Smooth muscle cell of the umbilical artery (primary cell): ENCODE data around the gene RNF227. TPM values are rescaled to one million over a fixed set of nuclear protein-coding genes. Genes with fewer than 3 reads are reported as not detected.

Experiments used
- total RNA-seq: library from RNA; depleted of rRNA; stranded (reverse); fragments of >200 nt; gene quantifications from 2 replicates; pipeline ENCODE4 v1.2.3, GENCODE V29; 2014

Gene RNF227
- total RNA-seq, result 5.1 and 9.2 TPM in 2 replicates

GRCh38 chr17:7915611-7916384 lies at the start of gene RNF227:
TSS of gene RNF227 (minus strand) at chr17:7916289. CDS start at chr17:7916195, 94 bp downstream.

GRCh38 chr17:7931709-7932482 lies 15.8 kb upstream of the RNF227 start, which contains the start of the genes CNTROB and TRAPPC1:
TSS of gene CNTROB (plus strand) at chr17:7932206. CDS start at chr17:7933080, 874 bp downstream.
TSS of gene TRAPPC1 (minus strand) at chr17:7931946. CDS start at chr17:7931829, 117 bp downstream.

GRCh38 chr17:7929158-7930023 lies 13.3 kb upstream of the RNF227 start, which contains the start of gene KCNAB3:
TSS of gene KCNAB3 (minus strand) at chr17:7929856. CDS start at chr17:7929435, 421 bp downstream.

GRCh38 chr17:7888184-7888920 lies 27.7 kb downstream of the RNF227 start, which contains the start of gene CHD3:
TSS of gene CHD3 (plus strand) at chr17:7888789. CDS start at chr17:7889001, 212 bp downstream.

Other genes starting within 250 kb of the RNF227 start
- 31.2 and 43.6 TPM in 2 replicates for gene TP53, start 228.8 kb downstream of the RNF227 start, total RNA-seq
- 3.0 and 4.3 TPM in 2 replicates for gene WRAP53, start 227.8 kb downstream of the RNF227 start, total RNA-seq
- under 0.01 and 0.23 TPM in 2 replicates for gene EFNB3, start 211.1 kb downstream of the RNF227 start, total RNA-seq
- gene DNAH2, start 198.5 kb downstream of the RNF227 start, total RNA-seq, result under 0.01 and 0.05 TPM in 2 replicates
- 7.1 and 10.9 TPM in 2 replicates for gene KDM6B, start 82.1 kb downstream of the RNF227 start, total RNA-seq
- gene TMEM88, start 61.2 kb downstream of the RNF227 start, total RNA-seq, result 2.1 and 4.3 TPM in 2 replicates
- gene NAA38, start 58.7 kb downstream of the RNF227 start, total RNA-seq, result 25.0 and 85.2 TPM in 2 replicates
- gene CYB5D1, start 58.3 kb downstream of the RNF227 start, total RNA-seq, result 13.4 and 17.2 TPM in 2 replicates
- gene CHD3, start 27.5 kb downstream of the RNF227 start, total RNA-seq, result 108 and 155 TPM in 2 replicates
- 0.59 and 0.88 TPM in 2 replicates for gene KCNAB3, start 13.6 kb upstream of the RNF227 start, total RNA-seq
- 44.2 and 70.9 TPM in 2 replicates for gene TRAPPC1, start 15.7 kb upstream of the RNF227 start, total RNA-seq
- gene CNTROB, start 15.9 kb upstream of the RNF227 start, total RNA-seq, result 14.6 and 24.4 TPM in 2 replicates
- gene GUCY2D, start 86.3 kb upstream of the RNF227 start, total RNA-seq, result under 0.01 TPM in 1 of 2 replicates, not detected in the other
- not detected in 2 replicates for gene ALOX15B, start 122.8 kb upstream of the RNF227 start, total RNA-seq
- gene ALOX12B, start 171.4 kb upstream of the RNF227 start, total RNA-seq, result not detected in 2 replicates
- gene ALOXE3, start 202.2 kb upstream of the RNF227 start, total RNA-seq, result not detected in 2 replicates
- not detected in 2 replicates for gene HES7, start 207.8 kb upstream of the RNF227 start, total RNA-seq
- 3.0 and 11.3 TPM in 2 replicates for gene PER1, start 236.1 kb upstream of the RNF227 start, total RNA-seq
- gene VAMP2, start 246.7 kb upstream of the RNF227 start, total RNA-seq, result 5.9 and 8.2 TPM in 2 replicates